ENCODE data around the gene CPSF2.

Gene CPSF2

DNA sequence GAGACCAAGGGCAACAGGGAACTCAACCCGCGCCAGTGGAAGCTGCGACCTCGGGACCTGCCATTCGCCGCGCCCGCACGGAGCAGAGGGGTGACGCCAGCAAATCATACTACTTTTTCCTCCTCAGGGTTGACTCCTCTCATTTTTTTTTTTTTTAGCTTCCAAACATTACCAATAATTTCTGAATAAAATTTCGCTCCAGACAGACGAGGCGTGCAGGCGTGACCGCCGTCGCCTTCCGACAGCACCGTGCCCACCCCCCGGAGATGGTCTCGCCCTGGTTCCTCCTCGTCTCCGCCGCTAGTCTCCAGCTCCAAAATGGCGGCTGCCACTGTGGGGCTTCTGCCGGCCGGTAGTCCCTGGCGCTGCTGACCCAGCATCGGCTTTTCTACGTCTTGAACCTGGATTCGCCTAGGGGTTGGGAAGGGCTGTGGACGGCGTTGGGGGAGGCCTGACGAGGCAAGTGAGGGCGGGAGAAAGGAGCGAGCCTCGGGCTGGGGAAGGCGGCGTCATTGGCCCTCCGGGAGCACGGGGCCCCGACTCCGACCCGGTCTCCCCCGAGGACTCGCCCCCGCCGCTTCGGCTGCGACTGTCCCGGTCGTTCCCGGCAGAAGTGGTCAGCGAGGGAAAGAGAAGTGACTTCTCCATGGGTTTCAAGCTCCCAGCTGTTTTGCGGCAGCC is at the start of gene CPSF2, which contains the start of gene NDUFB1:
TSS of gene CPSF2 (plus strand) at position 300 of the 681 bp plus-strand sequence. CDS start 9,016 bp downstream, outside the sequence.
TSS of gene NDUFB1 (minus strand) at position 37 of the 681 bp plus-strand sequence. CDS start 4,069 bp downstream, outside the sequence.
- DNase-seq = peak; percentile 84

DNA sequence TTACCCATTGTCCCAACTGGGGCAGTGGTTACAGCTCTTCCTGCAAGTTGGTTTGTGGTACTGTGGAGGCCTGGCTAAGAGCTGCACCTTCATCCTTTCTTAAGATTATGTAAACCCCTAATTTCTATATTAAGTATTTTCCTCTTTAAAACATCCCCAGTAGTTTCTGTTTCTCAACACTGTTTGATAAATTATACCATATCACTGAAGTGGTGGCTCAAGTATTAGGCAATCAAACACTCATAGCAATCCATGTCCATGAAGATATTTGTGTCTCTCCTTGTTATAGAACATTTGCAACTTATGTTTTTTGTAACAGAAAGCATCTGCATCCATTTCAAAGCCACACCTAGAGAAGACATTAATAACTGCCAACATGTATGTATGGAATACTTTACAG is 47.2 kb upstream of the CPSF2 start:
- no peak for DNase-seq

- no peak for DNase-seq
These were observed 33.3 kb upstream of the CPSF2 start for GRCh38 chr14:92088494-92088893.

- peak; percentile 13 for DNase-seq
These were observed 28.4 kb upstream of the CPSF2 start for GRCh38 chr14:92093320-92093719.

DNA sequence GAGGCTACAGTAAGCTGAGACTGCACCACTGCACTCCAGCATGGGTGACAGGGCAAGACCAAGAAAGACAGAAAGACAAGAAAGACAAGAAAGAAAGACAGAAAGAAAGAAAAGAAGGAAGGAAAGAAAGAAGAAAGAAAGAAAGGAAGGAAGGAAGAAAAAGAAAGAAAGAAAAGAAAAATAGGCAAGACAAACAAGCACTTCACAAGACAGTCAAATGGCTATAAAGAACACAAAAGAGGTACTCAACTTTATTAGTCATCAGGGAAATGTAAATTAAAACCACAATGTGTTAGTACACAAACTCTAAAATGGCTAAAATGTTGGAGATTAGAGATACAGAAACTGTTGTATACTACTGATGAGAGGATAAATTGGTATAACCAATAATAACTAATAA is 22.0 kb upstream of the CPSF2 start:
- no peak for DNase-seq

- no peak for DNase-seq
These were observed 18.3 kb upstream of the CPSF2 start for GRCh38 chr14:92103363-92103989.

DNA sequence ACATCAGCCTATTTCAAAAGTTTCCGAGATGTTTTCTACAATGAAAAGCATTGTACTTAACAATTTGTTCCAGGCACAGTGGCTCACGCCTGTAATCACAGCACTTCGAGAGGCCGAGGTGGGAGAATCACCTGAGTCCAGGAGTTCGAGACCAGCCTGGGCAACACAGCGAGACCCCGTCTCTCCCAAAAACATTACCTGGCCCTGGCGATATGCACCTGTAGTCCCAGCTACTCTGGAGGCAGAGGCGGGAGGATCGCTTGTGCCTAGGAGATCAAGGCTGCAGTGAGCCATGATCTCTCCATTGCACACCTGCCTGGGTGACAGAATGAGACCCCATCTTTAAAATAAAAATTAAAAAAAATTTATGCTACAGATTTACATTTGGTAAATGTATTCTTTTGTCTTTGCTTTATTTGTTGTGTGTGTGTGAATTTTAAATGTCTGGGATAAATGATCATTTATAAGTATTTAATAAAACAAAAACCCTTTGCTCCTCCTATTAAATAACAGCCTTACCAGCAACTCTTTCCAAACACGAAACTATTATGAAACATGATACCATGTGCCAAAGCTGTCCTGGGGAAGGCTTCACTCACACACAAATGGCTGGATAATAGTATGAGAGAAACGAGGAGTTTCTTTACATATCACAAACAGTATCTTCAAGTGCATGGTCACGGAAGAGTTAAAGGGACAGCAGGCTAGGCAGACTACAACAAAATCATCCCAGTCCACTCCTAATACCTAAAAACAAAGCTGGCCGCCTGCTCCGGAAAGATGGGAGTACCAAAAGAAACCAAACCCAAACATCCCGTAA is 16.5 kb upstream of the CPSF2 start:
- no peak for DNase-seq

- peak; percentile 22 for DNase-seq
These were observed 16.0 kb upstream of the CPSF2 start for GRCh38 chr14:92105893-92106142.

DNA sequence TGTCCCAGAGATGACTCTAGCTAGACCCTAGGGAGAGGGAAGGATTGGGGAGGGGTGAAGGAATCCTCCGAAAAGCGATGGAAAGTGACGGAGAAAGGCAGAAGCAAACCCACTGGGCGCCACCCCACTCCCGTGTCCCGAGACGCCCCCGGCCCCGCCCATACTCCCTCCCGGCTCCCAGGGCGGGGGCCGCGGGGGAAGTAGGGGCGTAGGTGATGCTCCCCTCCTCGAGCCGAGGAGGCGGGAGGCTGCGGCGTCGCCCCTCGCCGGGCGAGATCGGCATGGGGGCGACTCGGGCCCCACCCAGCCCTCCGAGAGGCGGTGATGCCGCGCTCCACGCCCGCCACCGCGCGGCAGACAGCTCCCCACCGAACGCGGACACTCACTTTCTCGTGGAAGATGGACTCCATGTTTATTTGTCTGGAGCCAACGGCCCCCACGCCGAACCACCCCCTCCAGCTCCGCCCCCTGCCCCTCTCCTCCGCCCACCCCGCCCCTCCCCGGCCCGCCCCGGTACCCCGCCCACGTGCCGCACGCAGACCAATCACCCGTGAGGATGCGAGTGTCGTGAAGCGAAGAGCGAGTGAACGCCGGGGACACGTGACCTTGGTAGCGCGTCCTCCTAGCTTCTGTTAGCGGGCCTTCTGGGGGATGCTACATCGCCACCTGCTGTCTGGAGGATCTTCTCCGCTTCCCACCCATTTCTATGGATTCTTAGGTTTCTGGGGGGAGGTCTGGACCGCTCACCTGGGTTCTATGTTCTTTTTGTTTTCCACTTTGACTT is 15.4 kb upstream of the CPSF2 start, which contains the start of gene ATXN3:
TSS of gene ATXN3 (minus strand) at position 440 of the 784 bp plus-strand sequence. CDS start at position 410, 30 bp downstream.
- DNase-seq = peak; percentile 96

DNA sequence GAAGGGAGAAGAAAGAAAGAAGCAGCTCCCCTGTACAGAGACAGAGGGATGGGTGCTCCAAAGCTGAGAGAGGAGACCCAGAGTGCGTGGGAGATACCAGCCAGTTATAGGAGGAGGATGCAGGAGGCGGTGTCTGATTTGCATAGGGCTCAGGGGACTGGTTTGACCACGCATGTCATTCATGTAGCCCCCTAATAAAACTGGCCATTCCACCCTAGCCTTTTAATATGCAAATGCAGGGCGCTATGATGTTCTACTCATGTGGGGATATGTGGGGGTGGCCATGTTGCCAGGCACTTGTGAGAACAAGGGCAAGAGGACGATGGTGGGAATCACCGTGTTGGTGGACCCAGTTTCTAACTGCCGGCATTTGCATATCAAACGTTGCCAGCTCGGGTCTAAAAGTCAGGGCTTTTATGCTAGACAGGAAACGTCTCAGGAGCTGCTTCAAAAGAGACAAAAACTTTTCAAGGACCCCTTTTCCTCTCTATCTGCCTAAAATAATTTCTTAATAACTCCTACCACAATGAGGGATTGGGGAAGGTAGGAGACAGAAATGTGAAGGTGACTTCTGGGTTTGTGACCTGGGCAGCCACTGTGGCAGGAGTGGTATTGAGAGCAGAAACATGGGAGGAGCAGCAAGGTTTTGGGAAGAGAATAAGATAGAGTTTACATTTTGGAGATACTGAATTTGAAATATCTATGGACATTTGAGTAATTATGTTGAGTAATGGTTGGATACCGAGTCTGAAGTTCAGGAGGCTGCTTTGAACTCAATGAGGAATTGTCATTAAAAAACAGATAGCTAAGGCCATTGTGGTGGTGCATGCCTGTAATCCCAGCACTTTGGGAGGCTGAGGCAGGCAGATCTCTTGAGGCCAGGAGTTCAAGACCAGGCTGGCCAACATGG is 13.2 kb upstream of the CPSF2 start:
- peak; percentile 21 for DNase-seq

- DNase-seq = no peak
These were observed 12.3 kb upstream of the CPSF2 start for GRCh38 chr14:92109490-92109889.

GRCh38 chr14:92121207-92121669 is 531 bp upstream of the CPSF2 start:
- DNase-seq = peak; percentile 29

GRCh38 chr14:92122351-92122677 is 545 bp downstream of the CPSF2 start:
- peak; percentile 4 for DNase-seq

DNA sequence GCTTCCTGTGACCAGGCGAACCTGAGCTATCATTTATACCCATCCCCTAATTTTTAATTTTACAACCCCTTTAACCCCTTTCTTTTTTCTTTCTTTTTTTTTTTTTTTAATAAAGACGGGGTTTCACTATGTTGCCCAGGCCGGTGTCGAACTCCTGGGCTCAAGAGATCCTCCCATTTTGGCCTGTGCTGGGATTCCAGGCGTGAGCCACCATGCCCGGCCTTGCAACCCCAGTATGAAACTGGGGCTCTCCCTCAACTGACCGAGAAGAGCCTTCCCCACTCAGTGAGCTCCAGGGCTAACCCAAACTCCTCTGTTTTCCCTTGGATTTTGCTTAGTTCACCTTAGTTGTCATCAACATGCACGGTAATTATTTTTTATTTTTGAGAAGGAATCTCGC is 992 bp downstream of the CPSF2 start:
- DNase-seq = no peak

DNA sequence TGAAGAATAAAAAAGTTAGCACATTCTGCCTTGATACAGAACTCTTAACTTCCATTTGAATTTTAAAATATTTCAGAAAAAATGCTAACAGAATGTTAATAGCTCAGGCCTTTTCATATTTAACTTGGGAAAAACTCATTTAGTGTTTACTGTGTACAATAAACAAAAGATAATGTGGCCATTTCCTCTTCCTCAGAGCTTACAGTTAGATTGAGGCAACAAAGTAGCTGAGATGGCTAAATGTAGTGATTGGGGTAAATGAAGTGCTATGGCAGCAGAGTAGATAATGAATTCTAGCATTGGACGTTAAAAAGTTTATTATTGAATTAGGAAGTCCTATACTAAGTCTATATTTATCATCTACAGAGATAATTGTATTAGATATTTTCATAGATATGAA is 12.7 kb downstream of the CPSF2 start:
- DNase-seq = no peak

GRCh38 chr14:92135269-92135668 is 13.5 kb downstream of the CPSF2 start:
- DNase-seq = no peak

DNA sequence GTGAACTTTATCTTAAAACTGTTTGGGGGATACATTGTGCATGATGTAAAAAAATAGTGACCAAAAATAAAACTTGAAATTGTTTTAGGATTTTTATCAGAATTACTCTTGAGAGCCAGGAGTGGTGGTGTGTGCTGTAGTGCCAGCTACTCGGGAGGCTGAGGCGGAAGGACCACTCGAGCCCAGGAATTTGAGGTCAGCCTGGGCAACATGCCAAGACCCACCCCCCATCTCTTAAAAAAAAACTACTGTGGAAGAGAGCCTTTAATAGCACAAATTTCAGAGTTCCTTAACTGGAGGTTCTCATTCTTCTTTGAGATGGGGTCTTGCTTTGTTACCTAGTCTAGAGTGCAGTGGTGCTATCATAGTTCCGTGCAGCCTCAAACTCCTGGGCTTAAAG is 21.5 kb downstream of the CPSF2 start:
- DNase-seq = no peak

- DNase-seq = no peak
These were observed 22.2 kb downstream of the CPSF2 start for GRCh38 chr14:92143962-92144361.

- no peak for DNase-seq
These were observed 22.9 kb downstream of the CPSF2 start for GRCh38 chr14:92144708-92145107.

GRCh38 chr14:92153581-92153980 is 31.8 kb downstream of the CPSF2 start:
- DNase-seq = no peak

- no peak for DNase-seq
These were observed 32.6 kb downstream of the CPSF2 start for GRCh38 chr14:92154283-92154942.
